Activated CD8-positive, alpha-beta memory T cell treated with anti-CD3 and anti-CD28 coated beads, Interleukin-2, amount 10 ng/mL, durations not matched to agents 7 days and 5 days (primary cell): ENCODE data around the gene C10orf120. TPM values are rescaled to one million over a fixed set of nuclear protein-coding genes. Genes with fewer than 3 reads are reported as not detected.

Source experiments
- ATAC-seq: fragments of 150-1000 bp; cut with Tn5 transposase; one replicate; pipeline ENCODE4 v1.10.0; 2021; ENCODE audit warnings: moderate library complexity
- CTCF ChIA-PET: fragments of 350-600 bp; sonication (Branson Sonifier 250); formaldehyde crosslinking; loops from one replicate; lab custom pipeline; 2021; ENCODE audit warnings: antibody characterized with exemption; lab: Charles Lee
- DNase-seq: peaks from one replicate; pipeline ENCODE4 v3.0.0-alpha.2; 2020
- H3K27ac Mint-ChIP-seq: one replicate; pipeline ENCODE4 v1.8.0; 2021; ENCODE audit warnings: mild to moderate bottlenecking, mixed read lengths
- H3K27me3 Mint-ChIP-seq: one replicate; pipeline ENCODE4 v1.8.0; 2021; ENCODE audit warnings: mixed read lengths
- H3K36me3 Mint-ChIP-seq: one replicate; pipeline ENCODE4 v1.8.0; 2021; ENCODE audit warnings: mild to moderate bottlenecking, mixed read lengths
- H3K4me1 Mint-ChIP-seq: one replicate; pipeline ENCODE4 v1.8.0; 2021; ENCODE audit warnings: mixed read lengths
- H3K4me3 Mint-ChIP-seq: one replicate; pipeline ENCODE4 v1.8.0; 2021; ENCODE audit warnings: mild to moderate bottlenecking, moderate library complexity, mixed read lengths
- H3K9me3 Mint-ChIP-seq: one replicate; pipeline ENCODE4 v1.8.0; 2022; ENCODE audit warnings: low read depth, mixed read lengths
- total RNA-seq, 2 experiments: library from RNA; stranded (reverse); gene quantifications; one replicate each; pipeline ENCODE4 v1.2.3, GENCODE V29; 2021

Gene C10orf120
- total RNA-seq, 2 experiments from 2014 or later, result not detected

GRCh38 chr10:122716025-122716424 lies 16.4 kb upstream of the C10orf120 start:
- CTCF ChIA-PET, result no interaction called here
- ATAC-seq (no peak), DNase-seq (no peak)
- H3K4me3 Mint-ChIP-seq, result no peak overlapping the region
- H3K27ac Mint-ChIP-seq, result no peak overlapping the region
- H3K4me1 Mint-ChIP-seq, result peaks cover 1% of the 10 kb centered on the region
- peaks cover 33% of the 10 kb centered on the region for H3K27me3 Mint-ChIP-seq
- H3K36me3 Mint-ChIP-seq, result no peaks in the 10 kb centered on the region
- H3K9me3 Mint-ChIP-seq, result no peaks in the 10 kb centered on the region

- peaks cover 32% of the 10 kb centered on the region for H3K27me3 Mint-ChIP-seq
- no peak overlapping the region for H3K27ac Mint-ChIP-seq
- no peaks in the 10 kb centered on the region for H3K36me3 Mint-ChIP-seq
- no peaks in the 10 kb centered on the region for H3K9me3 Mint-ChIP-seq
- no peak overlapping the region for H3K4me3 Mint-ChIP-seq
- DNase-seq, result no peak
- peaks cover 1% of the 10 kb centered on the region for H3K4me1 Mint-ChIP-seq
- CTCF ChIA-PET, result no interaction called here
- ATAC-seq, result no peak
These were observed 15.9 kb upstream of the C10orf120 start for GRCh38 chr10:122715576-122715975.

- no peak overlapping the region for H3K27ac Mint-ChIP-seq
- no peak overlapping the region for H3K4me3 Mint-ChIP-seq
- no peaks in the 10 kb centered on the region for H3K9me3 Mint-ChIP-seq
- peaks cover 1% of the 10 kb centered on the region for H3K4me1 Mint-ChIP-seq
- CTCF ChIA-PET, result interaction anchor here (1.5 kb wide), 1 partner anchor 11 kb away, joined by 3 read pairs; no protein-coding TSS in a partner anchor
- H3K36me3 Mint-ChIP-seq, result no peaks in the 10 kb centered on the region
- peaks cover 38% of the 10 kb centered on the region for H3K27me3 Mint-ChIP-seq
- DNase-seq (no peak), ATAC-seq (no peak)
These were observed 13.6 kb upstream of the C10orf120 start for GRCh38 chr10:122713091-122713885.

- Mint-ChIP-seq H3K27ac (no peak overlapping the region), H3K27me3 (peaks cover 28% of the 10 kb centered on the region), H3K36me3 (no peaks in the 10 kb centered on the region), H3K4me3 (no peak overlapping the region), H3K9me3 (no peaks in the 10 kb centered on the region), H3K4me1 (peaks cover 3% of the 10 kb centered on the region)
- ATAC-seq (no peak), DNase-seq (no peak)
- CTCF ChIA-PET, result no interaction called here
These were observed 10.9 kb upstream of the C10orf120 start for GRCh38 chr10:122710576-122710975.

- peaks cover 3% of the 10 kb centered on the region for H3K4me1 Mint-ChIP-seq
- CTCF ChIA-PET, result no interaction called here
- no peaks in the 10 kb centered on the region for H3K9me3 Mint-ChIP-seq
- H3K27ac Mint-ChIP-seq, result no peak overlapping the region
- ATAC-seq (no peak), DNase-seq (no peak)
- no peak overlapping the region for H3K4me3 Mint-ChIP-seq
- H3K36me3 Mint-ChIP-seq, result no peaks in the 10 kb centered on the region
- H3K27me3 Mint-ChIP-seq, result peaks cover 22% of the 10 kb centered on the region
These were observed 10.3 kb upstream of the C10orf120 start for GRCh38 chr10:122709971-122710370.

GRCh38 chr10:122707535-122707934 lies 7.9 kb upstream of the C10orf120 start:
- ATAC-seq, result no peak
- Mint-ChIP-seq H3K9me3 (no peaks in the 10 kb centered on the region), H3K27me3 (peaks cover 19% of the 10 kb centered on the region), H3K36me3 (no peaks in the 10 kb centered on the region), H3K27ac (no peak overlapping the region), H3K4me3 (no peak overlapping the region), H3K4me1 (peaks cover 3% of the 10 kb centered on the region)
- CTCF ChIA-PET, result no interaction called here
- no peak for DNase-seq

- H3K4me1 Mint-ChIP-seq, result peaks cover 3% of the 10 kb centered on the region
- no peaks in the 10 kb centered on the region for H3K9me3 Mint-ChIP-seq
- no peaks in the 10 kb centered on the region for H3K36me3 Mint-ChIP-seq
- H3K27me3 Mint-ChIP-seq, result peaks cover 19% of the 10 kb centered on the region
- no peak overlapping the region for H3K27ac Mint-ChIP-seq
- ATAC-seq, result no peak
- CTCF ChIA-PET, result interaction anchor here (1.1 kb wide), 1 partner anchor 13 kb away, joined by 4 read pairs; no protein-coding TSS in a partner anchor
- DNase-seq, result no peak
- no peak overlapping the region for H3K4me3 Mint-ChIP-seq
These were observed 7.3 kb upstream of the C10orf120 start for GRCh38 chr10:122706947-122707346.

GRCh38 chr10:122706467-122706866 lies 6.8 kb upstream of the C10orf120 start:
- no peak for DNase-seq
- no peaks in the 10 kb centered on the region for H3K9me3 Mint-ChIP-seq
- H3K4me3 Mint-ChIP-seq, result no peak overlapping the region
- H3K27me3 Mint-ChIP-seq, result peaks cover 19% of the 10 kb centered on the region
- H3K27ac Mint-ChIP-seq, result no peak overlapping the region
- H3K4me1 Mint-ChIP-seq, result peaks cover 3% of the 10 kb centered on the region
- H3K36me3 Mint-ChIP-seq, result no peaks in the 10 kb centered on the region
- no peak for ATAC-seq
- CTCF ChIA-PET, result interaction anchor here (1.1 to 1.4 kb wide), 2 partner anchors 13 to 58 kb away, joined by 4 read pairs; no protein-coding TSS in a partner anchor

GRCh38 chr10:122703483-122704448 lies 4.1 kb upstream of the C10orf120 start:
- peak; percentile 70 for DNase-seq
- H3K27me3 Mint-ChIP-seq, result peaks cover 6% of the 10 kb centered on the region
- H3K4me1 Mint-ChIP-seq, result peaks cover 3% of the 10 kb centered on the region
- H3K27ac Mint-ChIP-seq, result no peak overlapping the region
- no peak overlapping the region for H3K4me3 Mint-ChIP-seq
- ATAC-seq, result peak; percentile 73
- CTCF ChIA-PET, result interaction anchor here (1.8 kb wide), 1 partner anchor 54 kb away, joined by 9 read pairs; no protein-coding TSS in a partner anchor
- no peaks in the 10 kb centered on the region for H3K36me3 Mint-ChIP-seq
- H3K9me3 Mint-ChIP-seq, result no peaks in the 10 kb centered on the region

GRCh38 chr10:122702275-122702674 lies 2.6 kb upstream of the C10orf120 start:
- DNase-seq, result no peak
- Mint-ChIP-seq H3K4me3 (no peak overlapping the region), H3K27me3 (peaks cover 2% of the 10 kb centered on the region), H3K27ac (no peak overlapping the region), H3K4me1 (no peaks in the 10 kb centered on the region), H3K36me3 (no peaks in the 10 kb centered on the region), H3K9me3 (no peaks in the 10 kb centered on the region)
- ATAC-seq, result no peak
- CTCF ChIA-PET, result no interaction called here

- Mint-ChIP-seq H3K36me3 (no peaks in the 10 kb centered on the region), H3K27me3 (peaks cover 2% of the 10 kb centered on the region), H3K4me3 (no peak overlapping the region), H3K27ac (no peak overlapping the region), H3K4me1 (no peaks in the 10 kb centered on the region), H3K9me3 (no peaks in the 10 kb centered on the region)
- CTCF ChIA-PET, result interaction anchor here (0.9 kb wide), 1 partner anchor 53 kb away, joined by 4 read pairs; no protein-coding TSS in a partner anchor
- no peak for DNase-seq
- no peak for ATAC-seq
These were observed 2.0 kb upstream of the C10orf120 start for GRCh38 chr10:122701652-122702051.

GRCh38 chr10:122696687-122697086 lies 3.0 kb downstream of the C10orf120 start:
- CTCF ChIA-PET, result no interaction called here
- no peak overlapping the region for H3K27ac Mint-ChIP-seq
- no peak for DNase-seq
- no peak for ATAC-seq
- peaks cover 9% of the 10 kb centered on the region for H3K27me3 Mint-ChIP-seq
- no peaks in the 10 kb centered on the region for H3K36me3 Mint-ChIP-seq
- H3K4me3 Mint-ChIP-seq, result no peak overlapping the region
- no peaks in the 10 kb centered on the region for H3K4me1 Mint-ChIP-seq
- H3K9me3 Mint-ChIP-seq, result no peaks in the 10 kb centered on the region

GRCh38 chr10:122692744-122693143 lies 6.9 kb downstream of the C10orf120 start:
- Mint-ChIP-seq H3K9me3 (no peaks in the 10 kb centered on the region), H3K36me3 (no peaks in the 10 kb centered on the region), H3K4me3 (no peak overlapping the region), H3K27ac (no peak overlapping the region), H3K4me1 (no peaks in the 10 kb centered on the region), H3K27me3 (peaks cover 7% of the 10 kb centered on the region)
- ATAC-seq, result no peak
- CTCF ChIA-PET, result interaction anchor here (1.5 kb wide), 1 partner anchor 14 kb away, joined by 4 read pairs; no protein-coding TSS in a partner anchor
- no peak for DNase-seq
